GM20000 (cell line): Measurements from ENCODE around the gene TUBG2.
"Not testable (repeated sequence)": the region's sequence is repeated elsewhere in the genome, so short reads cannot be mapped to it uniquely, and the experiment has no call there.

ENCODE experiments used
- DNase-seq: peaks from one replicate; pipeline ENCODE4 v3.0.0; 2012; ENCODE audit warnings: low spot score
- TF ChIP-seq, protein P1 (sequence below): IDR thresholded peaks from 2 replicates; pipeline ENCODE4 v1.5.1; 2012; ENCODE audit warnings: mild to moderate bottlenecking, control low read depth; ENCODE audit errors: extremely low read depth, missing control alignments

The TUBG2 gene

DNA sequence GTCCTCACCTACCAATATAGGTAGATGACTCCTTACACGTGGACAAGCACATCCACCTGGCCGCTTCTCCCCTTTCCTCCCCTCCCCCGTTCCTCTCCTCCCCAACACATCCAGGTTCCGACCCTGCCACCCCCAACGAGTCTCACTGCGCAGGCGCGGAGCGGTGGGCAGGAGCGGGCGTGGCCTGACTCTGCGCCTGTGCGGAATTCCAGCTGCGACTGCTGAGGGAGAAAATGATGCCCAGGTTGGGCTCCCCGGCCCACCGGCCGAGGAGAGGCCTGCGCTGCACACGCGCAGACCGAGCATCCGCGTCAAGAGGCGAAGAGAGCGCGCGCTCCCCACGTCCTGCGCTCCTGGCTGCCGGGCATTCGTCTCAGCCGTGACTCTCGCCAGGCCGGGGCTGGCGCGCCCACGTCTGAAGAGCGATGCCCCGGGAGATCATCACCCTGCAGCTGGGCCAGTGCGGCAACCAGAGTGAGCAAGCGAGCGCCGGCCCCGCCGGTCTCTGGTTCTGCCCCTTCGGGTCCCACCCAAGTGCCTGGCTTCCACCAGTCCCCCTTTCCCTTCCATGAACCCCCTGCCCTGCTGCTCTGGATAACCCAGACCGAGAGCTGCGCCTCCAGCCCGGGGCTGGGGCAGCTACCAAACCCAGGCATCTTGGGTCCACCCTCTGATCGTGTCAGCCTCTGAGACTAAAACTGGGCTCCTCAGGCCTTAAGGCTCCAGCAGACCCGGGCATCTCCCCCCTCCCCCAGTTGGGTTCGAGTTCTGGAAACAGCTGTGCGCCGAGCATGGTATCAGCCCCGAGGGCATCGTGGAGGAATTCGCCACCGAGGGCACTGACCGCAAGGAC lies at the start of gene TUBG2:
Gene TUBG2, plus strand, starts transcription at position 206 of the 853 bp plus-strand sequence. Its CDS starts 220 bp downstream, at position 426.
- TF ChIP-seq, protein P1, sequence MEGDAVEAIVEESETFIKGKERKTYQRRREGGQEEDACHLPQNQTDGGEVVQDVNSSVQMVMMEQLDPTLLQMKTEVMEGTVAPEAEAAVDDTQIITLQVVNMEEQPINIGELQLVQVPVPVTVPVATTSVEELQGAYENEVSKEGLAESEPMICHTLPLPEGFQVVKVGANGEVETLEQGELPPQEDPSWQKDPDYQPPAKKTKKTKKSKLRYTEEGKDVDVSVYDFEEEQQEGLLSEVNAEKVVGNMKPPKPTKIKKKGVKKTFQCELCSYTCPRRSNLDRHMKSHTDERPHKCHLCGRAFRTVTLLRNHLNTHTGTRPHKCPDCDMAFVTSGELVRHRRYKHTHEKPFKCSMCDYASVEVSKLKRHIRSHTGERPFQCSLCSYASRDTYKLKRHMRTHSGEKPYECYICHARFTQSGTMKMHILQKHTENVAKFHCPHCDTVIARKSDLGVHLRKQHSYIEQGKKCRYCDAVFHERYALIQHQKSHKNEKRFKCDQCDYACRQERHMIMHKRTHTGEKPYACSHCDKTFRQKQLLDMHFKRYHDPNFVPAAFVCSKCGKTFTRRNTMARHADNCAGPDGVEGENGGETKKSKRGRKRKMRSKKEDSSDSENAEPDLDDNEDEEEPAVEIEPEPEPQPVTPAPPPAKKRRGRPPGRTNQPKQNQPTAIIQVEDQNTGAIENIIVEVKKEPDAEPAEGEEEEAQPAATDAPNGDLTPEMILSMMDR: no peak
- peak; percentile 88 for DNase-seq

- not testable (repeated sequence) for DNase-seq
Measured at GRCh38 chr17:42609814-42610801, 49.0 kb upstream of the TUBG2 start.

- TF ChIP-seq, protein P1: no peak
- DNase-seq: no peak
Measured at GRCh38 chr17:42612013-42612412, 47.1 kb upstream of the TUBG2 start.

DNA sequence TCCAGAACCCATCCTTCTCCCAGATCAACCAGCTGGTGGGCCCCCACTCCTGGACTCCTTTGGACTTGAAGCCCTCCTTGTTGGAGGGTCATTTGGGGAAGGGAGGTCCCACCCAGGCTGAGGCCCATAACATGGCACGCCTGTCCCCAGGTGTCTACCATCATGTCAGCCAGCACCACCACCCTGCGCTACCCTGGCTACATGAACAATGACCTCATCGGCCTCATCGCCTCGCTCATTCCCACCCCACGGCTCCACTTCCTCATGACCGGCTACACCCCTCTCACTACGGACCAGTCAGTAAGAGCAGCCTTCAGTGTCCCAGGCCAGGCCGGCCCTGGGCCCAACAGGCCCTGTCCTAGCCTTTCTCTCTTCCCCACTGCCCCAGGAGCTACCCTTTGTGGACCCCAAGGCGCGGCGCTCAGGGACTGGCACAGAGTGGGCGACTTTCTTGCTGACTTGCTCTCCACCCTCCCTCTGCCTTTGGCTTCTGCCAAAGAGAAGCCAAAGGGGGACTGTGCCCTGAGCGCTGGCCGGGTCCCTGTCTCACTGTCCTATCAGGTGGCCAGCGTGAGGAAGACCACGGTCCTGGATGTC lies 45.3 kb upstream of the TUBG2 start:
- no peak for DNase-seq
- TF ChIP-seq, protein P1: no peak

DNA sequence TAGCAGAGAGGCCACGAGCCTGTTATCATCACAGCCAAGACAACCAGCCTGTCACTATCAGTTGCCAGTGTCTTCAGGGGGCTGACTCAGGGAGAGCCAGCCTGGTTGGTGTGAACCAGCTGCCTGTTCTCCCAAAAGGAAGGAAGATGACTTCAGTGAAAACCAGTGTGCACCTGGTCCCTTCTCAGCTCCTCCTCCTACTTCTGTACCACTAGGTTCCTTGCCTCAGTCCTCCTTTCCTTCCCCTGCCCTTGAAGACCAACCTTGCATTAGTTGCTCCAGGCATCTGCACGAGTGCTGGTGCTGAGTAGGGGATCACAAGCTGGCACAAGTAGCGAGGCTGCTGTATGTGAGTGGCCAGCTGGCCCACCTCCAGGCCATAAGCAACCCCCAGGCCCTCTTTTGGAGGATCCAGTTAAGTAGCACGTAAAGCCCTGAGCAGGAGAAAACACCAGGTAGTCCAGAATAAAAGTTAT lies 41.1 kb upstream of the TUBG2 start:
- peak; percentile 30 for DNase-seq
- TF ChIP-seq, protein P1: no peak

DNA sequence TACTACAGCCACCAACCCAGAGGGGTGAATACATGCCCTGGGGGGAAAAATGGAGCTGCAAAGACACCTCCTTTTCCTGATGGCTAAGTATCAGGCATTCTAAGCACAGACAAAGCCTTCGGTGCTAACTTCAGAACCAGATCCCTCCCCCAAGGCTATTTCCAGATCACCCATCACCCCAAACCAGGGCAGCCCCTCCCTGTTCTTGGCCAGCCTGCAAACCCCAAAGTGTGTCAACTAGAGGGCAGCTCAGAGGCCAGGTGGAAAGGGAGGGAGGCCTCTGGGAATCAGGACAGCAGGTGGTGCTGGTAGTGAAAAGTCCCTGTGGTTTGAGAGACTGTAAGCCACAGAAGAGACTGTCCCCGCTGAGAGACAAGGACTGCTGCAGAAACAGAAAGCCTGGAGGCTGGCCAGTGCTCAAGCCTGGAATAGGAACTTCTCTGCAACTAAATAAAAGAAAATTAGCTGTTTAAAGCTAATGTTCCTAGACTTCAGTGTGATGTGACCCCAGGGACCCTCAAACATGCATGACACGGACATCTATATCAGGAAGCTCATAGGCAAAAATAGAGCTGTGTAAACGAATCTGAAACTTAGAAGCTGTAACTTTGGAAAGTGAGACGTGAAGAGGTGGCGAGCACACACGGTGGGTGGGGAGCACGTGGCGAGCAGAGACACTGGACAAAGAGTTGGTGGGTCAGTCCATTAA lies 40.5 kb upstream of the TUBG2 start:
- TF ChIP-seq, protein P1: peak; percentile 21
- peak; percentile 79 for DNase-seq

GRCh38 chr17:42621987-42622386 lies 37.1 kb upstream of the TUBG2 start:
- DNase-seq: not testable (repeated sequence)
